Large intestine (tissue), 3 donors: Measurements from ENCODE around the gene CNPY2. TPM values are rescaled to one million over a fixed set of nuclear protein-coding genes. Genes with fewer than 3 reads are reported as not detected.
A peak's percentile ranks its signal among the peaks of the same experiment; 100 is the strongest.
"Not testable (repeated sequence)": the region's sequence is repeated elsewhere in the genome, so short reads cannot be mapped to it uniquely, and the experiment has no call there.

Source experiments
- DNase-seq, 2 donors: peaks; one replicate each; pipeline versions ENCODE4 v3.0.0 to v3.0.0-alpha.2; 2013
- H3K27ac ChIP-seq: one replicate; pipeline ENCODE4 v1.5.1; 2013; ENCODE audit warnings: low read length
- H3K27me3 ChIP-seq: 2 replicates; pipeline ENCODE4 v1.6.1; 2013; ENCODE audit warnings: low read length; ENCODE audit not compliant: control insufficient read depth, insufficient read depth
- H3K36me3 ChIP-seq: 2 replicates; pipeline ENCODE4 v1.6.1; 2013; ENCODE audit warnings: low read length; ENCODE audit not compliant: control insufficient read depth, insufficient read depth
- H3K4me1 ChIP-seq: one replicate; pipeline ENCODE4 v1.6.1; 2013; ENCODE audit warnings: low read length; ENCODE audit not compliant: control insufficient read depth, insufficient read depth
- H3K4me3 ChIP-seq: one replicate; pipeline ENCODE4 v1.5.1; 2013; ENCODE audit warnings: low read length
- H3K9me3 ChIP-seq: one replicate; pipeline ENCODE4 v1.6.1; 2013; ENCODE audit warnings: mild to moderate bottlenecking, low read depth, low read length, moderate library complexity; ENCODE audit not compliant: control insufficient read depth
- WGBS: methylation state at CpG from one replicate; pipeline ENCODE4 v1.1.5; 2013; ENCODE audit warnings: low lambda C conversion rate; ENCODE audit not compliant: insufficient coverage; 5-methylcytosine and 5-hydroxymethylcytosine counted together
- polyA plus RNA-seq: library from polyadenylated mRNA; unstranded; fragments of 120-200 nt; gene quantifications from one replicate; pipeline ENCODE4 v1.2.1, GENCODE V29; 2013

The CNPY2 gene
- polyA plus RNA-seq, 1 donor: 179 TPM

- WGBS: no CpG with 5 or more reads among the region's 8 CpGs
- not testable (repeated sequence) for H3K27me3 ChIP-seq, H3K9me3 ChIP-seq, DNase-seq, H3K4me1 ChIP-seq, H3K27ac ChIP-seq, H3K4me3 ChIP-seq, H3K36me3 ChIP-seq
Measured at GRCh38 chr12:56335527-56335926, 19.7 kb upstream of the CNPY2 start.

GRCh38 chr12:56334490-56334793 is 18.7 kb upstream of the CNPY2 start:
- Histone ChIP-seq H3K4me3 (peak overlapping the region; percentile 58), H3K36me3 (no peaks in the 10 kb centered on the region), H3K27ac (peak overlapping the region; percentile 90), H3K9me3 (no peaks in the 10 kb centered on the region), H3K27me3 (no peaks in the 10 kb centered on the region), H3K4me1 (peaks cover 9% of the 10 kb centered on the region)
- no CpG with 5 or more reads among the region's 6 CpGs for WGBS
- DNase-seq: no peak

- H3K36me3 ChIP-seq: no peaks in the 10 kb centered on the region
- peaks cover 9% of the 10 kb centered on the region for H3K4me1 ChIP-seq
- H3K27me3 ChIP-seq: no peaks in the 10 kb centered on the region
- H3K9me3 ChIP-seq: no peaks in the 10 kb centered on the region
- 0% methylated on average over 1 of the region's 45 CpGs for WGBS
- peak within 1 kb of the TSS; percentile 58 for H3K4me3 ChIP-seq
- peak within 1 kb of the TSS; percentile 90 for H3K27ac ChIP-seq
- DNase-seq: peak; percentile 96 to 98
Measured at GRCh38 chr12:56333679-56334489, 18.1 kb upstream of the CNPY2 start, which contains the start of gene PAN2. TSS of gene PAN2 (minus strand) at chr12:56334000. CDS start at chr12:56333094, 906 bp downstream.

- H3K36me3 ChIP-seq: peaks cover under 1% of the 10 kb centered on the region
- H3K27ac ChIP-seq: peak overlapping the region; percentile 90
- H3K27me3 ChIP-seq: no peaks in the 10 kb centered on the region
- DNase-seq: peak in 1 of 2 donors; percentile 6
- peaks cover 7% of the 10 kb centered on the region for H3K4me1 ChIP-seq
- no peaks in the 10 kb centered on the region for H3K9me3 ChIP-seq
- WGBS: no CpG with 5 or more reads among the region's 8 CpGs
- peak overlapping the region; percentile 58 for H3K4me3 ChIP-seq
Measured at GRCh38 chr12:56333197-56333678, 17.4 kb upstream of the CNPY2 start.

- 100% methylated on average over 2 of the region's 11 CpGs for WGBS
- H3K27ac ChIP-seq: peak overlapping the region; percentile 90
Measured at GRCh38 chr12:56332512-56333196, 16.9 kb upstream of the CNPY2 start.

GRCh38 chr12:56330936-56331490 is 15.2 kb upstream of the CNPY2 start:
- Histone ChIP-seq H3K27me3 (no peaks in the 10 kb centered on the region), H3K4me3 (no peak overlapping the region), H3K36me3 (peaks cover 22% of the 10 kb centered on the region), H3K27ac (peak overlapping the region; percentile 57), H3K9me3 (no peaks in the 10 kb centered on the region), H3K4me1 (peaks cover 7% of the 10 kb centered on the region)
- DNase-seq: peak; percentile 39 to 65
- WGBS: 50% methylated on average over 2 of the region's 7 CpGs

More at GRCh38 chr12:56332512-56333196, 16.9 kb upstream of the CNPY2 start:
- peaks cover 7% of the 10 kb centered on the region for H3K4me1 ChIP-seq
- H3K4me3 ChIP-seq: peak overlapping the region; percentile 58
- no peaks in the 10 kb centered on the region for H3K9me3 ChIP-seq
- no peaks in the 10 kb centered on the region for H3K27me3 ChIP-seq
- DNase-seq: peak in 1 of 2 donors; percentile 12
- H3K36me3 ChIP-seq: peaks cover 6% of the 10 kb centered on the region

GRCh38 chr12:56326533-56326932 is 10.7 kb upstream of the CNPY2 start:
- H3K9me3 ChIP-seq: no peaks in the 10 kb centered on the region
- DNase-seq: no peak
- H3K36me3 ChIP-seq: peaks cover 65% of the 10 kb centered on the region
- H3K4me3 ChIP-seq: no peak overlapping the region
- H3K4me1 ChIP-seq: no peaks in the 10 kb centered on the region
- no CpG with 5 or more reads among the region's 6 CpGs for WGBS
- no peaks in the 10 kb centered on the region for H3K27me3 ChIP-seq
- no peak overlapping the region for H3K27ac ChIP-seq

- 100% methylated on average over 1 of the region's 8 CpGs for WGBS
- Histone ChIP-seq H3K36me3 (peaks cover 65% of the 10 kb centered on the region), H3K27ac (no peak overlapping the region), H3K4me3 (no peak overlapping the region), H3K9me3 (no peaks in the 10 kb centered on the region), H3K4me1 (no peaks in the 10 kb centered on the region), H3K27me3 (no peaks in the 10 kb centered on the region)
- no peak for DNase-seq
Measured at GRCh38 chr12:56326126-56326525, 10.3 kb upstream of the CNPY2 start.

GRCh38 chr12:56324206-56324605 is 8.4 kb upstream of the CNPY2 start:
- no CpG with 5 or more reads among the region's 6 CpGs for WGBS
- H3K9me3 ChIP-seq: no peaks in the 10 kb centered on the region
- peaks cover 75% of the 10 kb centered on the region for H3K36me3 ChIP-seq
- no peak overlapping the region for H3K27ac ChIP-seq
- H3K27me3 ChIP-seq: no peaks in the 10 kb centered on the region
- DNase-seq: no peak
- H3K4me1 ChIP-seq: no peaks in the 10 kb centered on the region
- no peak overlapping the region for H3K4me3 ChIP-seq

- not testable (repeated sequence) for H3K27me3 ChIP-seq, DNase-seq, H3K9me3 ChIP-seq, H3K4me3 ChIP-seq, H3K27ac ChIP-seq, H3K4me1 ChIP-seq
- WGBS: 100% methylated on average over 2 of the region's 8 CpGs
- peaks cover 69% of the 10 kb centered on the region for H3K36me3 ChIP-seq
Measured at GRCh38 chr12:56321610-56322009, 5.8 kb upstream of the CNPY2 start.
